ENCODE measurements around the gene PTPRM.
A peak's percentile ranks its signal among the peaks of the same experiment; 100 is the strongest.

The PTPRM gene

DNA sequence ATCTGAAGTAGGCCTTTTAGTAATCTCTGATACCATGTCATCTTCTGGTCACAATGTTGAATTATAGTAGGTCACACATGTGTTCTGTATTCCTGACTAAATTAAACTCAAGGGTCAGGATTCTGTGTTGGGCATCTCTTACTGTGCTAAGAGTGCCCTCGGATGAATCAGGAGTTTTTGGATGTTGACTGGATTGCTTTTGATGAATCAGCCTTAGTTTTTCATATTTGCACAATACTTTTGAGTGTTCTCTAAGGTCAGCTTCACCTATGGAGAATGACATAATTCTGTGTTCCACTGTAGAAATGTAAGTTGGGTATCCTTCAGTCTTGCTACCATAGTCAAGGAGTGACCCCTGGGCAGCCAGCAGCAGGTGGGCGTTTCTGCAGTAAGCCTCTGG, 190.1 kb downstream of the PTPRM start:
- no peak for DNase-seq (ENCODE audit: low read depth)

DNA sequence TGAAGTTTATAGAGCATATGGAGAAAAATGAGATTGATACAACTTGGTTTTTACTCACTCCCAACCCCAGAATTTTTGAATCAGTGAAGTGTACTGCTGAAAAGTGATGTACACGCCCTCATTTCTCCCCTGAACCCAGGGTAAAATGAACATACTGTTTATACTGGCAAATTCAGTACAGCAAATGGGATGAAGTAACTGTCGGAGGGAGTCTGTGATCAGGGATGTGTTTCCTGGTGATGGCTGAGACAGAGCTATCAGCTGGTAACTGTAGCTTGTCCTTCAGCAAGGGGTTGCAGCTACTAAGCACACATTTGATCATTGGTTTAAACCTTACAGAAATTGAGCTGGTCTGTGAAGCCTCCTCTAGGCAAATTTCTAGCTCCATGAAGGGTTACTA, 191.6 kb downstream of the PTPRM start:
- DNase-seq (ENCODE audit: low read depth), result no peak

GRCh38 chr18:7760967-7761948, 194.1 kb downstream of the PTPRM start:
- peak; percentile 34 for DNase-seq (ENCODE audit: low read depth)

DNA sequence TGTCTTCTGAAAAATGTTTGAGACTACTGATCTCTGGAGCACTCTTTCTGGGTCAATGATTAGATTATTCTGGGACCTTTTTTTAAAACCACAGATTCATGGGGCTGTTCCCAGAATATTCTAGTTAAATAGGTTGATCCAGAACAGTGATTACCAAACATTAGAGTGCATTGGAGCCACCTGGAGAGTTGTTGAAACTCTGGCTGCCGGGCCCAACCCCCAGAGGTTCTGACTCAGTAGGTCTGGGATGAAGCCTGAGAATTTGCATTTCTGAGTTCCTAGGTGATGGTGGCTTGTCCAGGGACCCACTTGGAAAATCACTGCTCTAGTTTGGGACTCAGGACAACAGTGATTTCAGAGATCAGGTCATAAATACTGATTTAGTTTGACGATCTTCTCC, 197.3 kb downstream of the PTPRM start:
- DNase-seq (ENCODE audit: low read depth), result no peak

- DNase-seq (ENCODE audit: low read depth), result no peak
These were observed 199.2 kb downstream of the PTPRM start for GRCh38 chr18:7766346-7766745.

- no peak for DNase-seq (ENCODE audit: low read depth)
These were observed 199.7 kb downstream of the PTPRM start for GRCh38 chr18:7766817-7767216.

GRCh38 chr18:7770908-7771307, 203.8 kb downstream of the PTPRM start:
- no peak for DNase-seq (ENCODE audit: low read depth)

DNA sequence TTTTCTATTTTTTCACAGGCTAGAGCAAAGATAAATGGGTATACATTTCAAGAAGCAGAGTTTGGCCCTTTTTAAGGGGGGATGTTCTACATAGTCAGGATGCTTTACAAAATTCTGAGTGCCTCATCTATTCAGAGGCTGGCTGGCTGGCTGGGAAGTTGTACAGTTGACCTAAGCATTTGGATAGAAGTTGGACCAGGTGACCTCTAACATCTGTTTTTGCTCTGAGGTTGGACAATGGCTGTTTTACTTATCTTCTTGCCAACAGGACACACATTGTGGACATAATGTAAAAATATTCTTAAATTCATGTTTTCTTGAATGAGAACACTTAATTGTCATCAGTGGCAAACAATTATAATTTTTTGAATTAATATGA, 205.4 kb downstream of the PTPRM start:
- no peak for DNase-seq (ENCODE audit: low read depth)

GRCh38 chr18:7772951-7773350, 205.8 kb downstream of the PTPRM start:
- DNase-seq (ENCODE audit: low read depth), result no peak

GRCh38 chr18:7775128-7775527, 208.0 kb downstream of the PTPRM start:
- DNase-seq (ENCODE audit: low read depth), result no peak

GRCh38 chr18:7775843-7776242, 208.7 kb downstream of the PTPRM start:
- DNase-seq (ENCODE audit: low read depth), result no peak

- peak; percentile 12 for DNase-seq (ENCODE audit: low read depth)
These were observed 211.1 kb downstream of the PTPRM start for GRCh38 chr18:7778181-7778580.

DNA sequence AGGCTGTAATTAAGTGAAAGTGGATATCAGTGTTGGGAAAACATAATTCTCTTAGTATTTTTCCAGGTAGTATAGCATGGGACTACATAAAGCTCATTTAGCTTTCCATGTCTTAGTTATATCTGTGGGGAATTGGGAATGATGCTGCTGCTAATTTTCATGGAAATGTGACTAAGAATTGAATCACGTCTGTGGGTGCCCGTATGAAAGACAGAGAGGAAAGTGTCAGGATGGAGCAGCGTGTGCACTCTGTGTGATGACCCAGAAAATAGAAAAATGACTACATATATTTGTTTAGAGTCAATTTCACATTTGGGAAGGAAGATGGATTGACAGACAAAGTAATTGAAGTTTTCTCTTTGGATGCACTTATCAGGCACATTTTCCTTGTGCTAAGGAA, 212.1 kb downstream of the PTPRM start:
- DNase-seq (ENCODE audit: low read depth), result no peak

DNA sequence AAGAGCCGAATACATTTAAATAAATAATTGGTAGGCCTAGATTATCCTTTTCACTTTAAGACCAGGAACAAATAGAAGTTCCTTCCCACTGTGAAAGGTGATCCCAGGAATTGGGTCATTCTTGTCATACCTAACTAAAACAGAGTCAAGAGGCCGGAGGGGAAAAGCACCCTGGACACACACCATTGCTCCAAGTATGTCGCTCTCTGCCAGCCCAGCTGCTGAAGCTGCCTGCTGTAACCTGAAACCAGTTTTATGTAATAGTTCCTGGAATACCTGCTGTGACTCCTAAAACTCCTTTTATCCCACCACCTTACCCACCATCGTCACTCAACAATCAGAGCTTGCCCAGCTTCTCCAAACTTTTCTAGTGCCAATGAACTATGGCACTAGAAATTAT, 217.1 kb downstream of the PTPRM start:
- DNase-seq (ENCODE audit: low read depth), result no peak

- no peak for DNase-seq (ENCODE audit: low read depth)
These were observed 219.5 kb downstream of the PTPRM start for GRCh38 chr18:7786569-7786968.

DNA sequence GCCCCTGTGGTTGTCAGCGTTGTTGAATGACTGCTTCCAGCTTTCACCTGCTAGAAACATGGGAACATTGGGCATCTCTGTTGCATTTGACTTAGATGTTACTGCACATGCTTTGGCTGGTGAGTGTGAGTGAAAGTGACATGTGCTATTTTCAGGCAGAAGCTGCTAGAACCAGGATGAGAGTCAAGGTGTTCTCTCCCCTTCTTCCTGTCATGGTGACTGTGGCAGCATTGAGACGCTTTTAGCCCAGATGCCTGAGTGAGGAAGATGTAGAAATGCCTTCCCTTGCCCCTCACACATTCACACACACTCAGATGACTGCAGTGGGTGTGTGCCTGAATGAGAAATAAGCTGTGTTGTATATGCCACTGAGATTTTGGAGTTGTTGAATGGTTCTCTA, 220.2 kb downstream of the PTPRM start:
- DNase-seq (ENCODE audit: low read depth), result no peak

DNA sequence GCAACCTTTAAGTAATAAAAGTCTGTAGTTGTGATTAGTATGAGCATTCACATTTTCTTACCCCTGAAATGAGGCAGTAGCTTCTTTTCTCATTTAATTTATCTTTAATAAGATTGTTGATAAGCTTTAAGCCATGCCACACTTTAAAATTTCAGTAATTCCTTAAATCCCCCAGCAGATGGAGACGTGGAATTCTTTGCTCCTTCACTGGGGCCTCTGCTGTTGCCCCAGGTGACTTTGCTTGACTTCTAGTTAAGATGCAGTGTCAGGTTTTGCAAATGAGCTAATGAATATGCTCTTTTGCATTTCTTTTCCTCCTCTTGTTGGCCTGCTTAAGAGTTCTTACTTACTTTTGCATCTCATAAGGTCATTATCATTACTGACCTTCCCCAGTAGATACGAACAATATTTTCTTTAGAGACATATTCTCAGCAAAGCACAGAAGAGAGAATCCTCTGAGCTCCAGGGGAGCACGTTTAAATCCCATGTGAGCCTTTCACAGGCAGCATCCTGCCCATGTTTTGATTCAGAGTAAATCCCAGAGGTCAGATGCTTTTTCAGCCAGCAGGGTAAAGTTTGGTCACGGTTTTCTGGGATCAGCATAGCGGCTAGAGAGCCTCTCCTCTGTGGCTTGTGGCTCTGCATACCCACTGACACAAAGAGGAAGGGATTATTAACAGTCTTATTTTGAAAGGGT, 222.9 kb downstream of the PTPRM start:
- DNase-seq (ENCODE audit: low read depth), result no peak

DNA sequence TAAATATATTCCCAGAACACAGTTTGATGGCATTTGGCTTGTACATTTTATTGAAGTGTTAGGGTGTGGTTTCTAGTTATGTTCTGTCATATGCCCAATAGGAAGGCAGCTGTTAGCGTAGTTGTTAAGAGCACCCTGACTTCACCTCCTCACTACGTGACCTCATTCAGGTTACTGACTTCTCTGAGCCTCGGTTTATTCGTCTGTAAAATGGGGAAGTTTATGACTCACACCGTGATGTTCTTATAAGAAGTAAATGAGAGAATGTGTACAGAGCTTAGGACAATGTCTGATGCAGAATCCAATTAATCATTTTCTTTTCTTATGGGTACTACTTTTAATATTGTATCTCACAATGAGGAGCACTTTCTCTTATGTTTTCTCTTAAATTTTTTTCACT, 226.0 kb downstream of the PTPRM start:
- DNase-seq (ENCODE audit: low read depth), result no peak

DNA sequence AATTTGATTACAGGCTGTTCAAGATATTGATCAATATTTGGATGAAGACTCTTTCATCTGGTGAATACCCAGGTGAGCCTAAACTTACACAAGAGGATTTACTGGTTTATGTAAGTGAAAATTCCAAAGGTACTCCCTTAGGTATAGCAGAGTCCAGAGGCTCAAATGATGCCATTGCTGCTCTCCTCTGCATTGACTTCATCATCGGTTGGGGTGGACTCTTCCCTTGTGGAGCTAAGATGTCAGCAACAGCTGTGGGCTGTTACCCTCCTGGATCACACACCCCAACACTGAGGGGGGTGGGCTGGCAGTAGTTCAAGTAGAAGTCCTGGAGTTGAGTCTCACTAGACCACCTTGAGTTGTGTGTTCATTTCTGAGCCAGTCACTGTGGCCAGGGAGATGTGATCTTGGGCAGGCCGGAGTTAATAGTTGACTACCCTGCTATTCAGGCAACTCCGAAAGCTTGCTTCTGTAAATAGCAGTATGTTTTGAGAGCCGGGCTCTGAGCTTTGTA, 236.9 kb downstream of the PTPRM start:
- DNase-seq (ENCODE audit: low read depth), result no peak

- no peak for DNase-seq (ENCODE audit: low read depth)
These were observed 238.0 kb downstream of the PTPRM start for GRCh38 chr18:7805096-7805495.

- DNase-seq (ENCODE audit: low read depth), result no peak
These were observed 238.8 kb downstream of the PTPRM start for GRCh38 chr18:7805880-7806279.

GRCh38 chr18:7807936-7808453, 240.9 kb downstream of the PTPRM start:
- no peak for DNase-seq (ENCODE audit: low read depth)

GRCh38 chr18:7808992-7809391, 241.9 kb downstream of the PTPRM start:
- no peak for DNase-seq (ENCODE audit: low read depth)
